Measurements from ENCODE around the gene POLQ.
"Not testable (repeated sequence)": the region's sequence is repeated elsewhere in the genome, so short reads cannot be mapped to it uniquely, and the experiment has no call there.

Gene POLQ

DNA sequence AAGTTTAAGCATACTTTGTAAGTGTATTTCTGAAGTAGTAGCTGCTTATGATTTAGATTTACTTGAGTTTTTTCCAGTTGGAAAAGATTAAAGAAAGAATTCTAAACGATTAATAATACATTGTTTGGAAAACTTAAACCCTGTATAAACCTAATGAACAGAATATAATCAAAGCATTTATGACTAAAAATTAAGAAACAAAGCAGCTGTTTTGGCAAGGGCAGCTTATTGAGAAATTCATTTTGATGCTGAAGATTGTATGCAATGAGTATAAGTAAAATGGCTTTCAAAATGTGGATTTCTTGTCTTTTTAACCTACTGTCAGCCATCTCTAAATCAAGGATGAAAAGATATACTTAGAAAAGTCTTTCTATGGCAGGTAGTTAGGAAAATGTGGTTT lies 140.2 kb downstream of the POLQ start:
- Histone ChIP-seq H3K9me3 (ENCODE audit: control insufficient read depth, insufficient read depth, low read length) (0 out of 2 replicates have a peak, but pooled peaks cover 3% of the 10 kb centered on the region), H3F3A (ENCODE audit: control insufficient read depth, insufficient read depth) (no peaks in the 10 kb centered on the region), H3K4me2 (ENCODE audit: low read length) (no peak overlapping the region), H3K4me3 (ENCODE audit: low read length) (no peak overlapping the region), H3K27ac (ENCODE audit: low read depth, low read length) (no peak overlapping the region), H3K79me2 (ENCODE audit: control insufficient read depth, low read length) (no peaks in the 10 kb centered on the region), H3K27me3 (ENCODE audit: control insufficient read depth, low read length) (peaks cover 5% of the 10 kb centered on the region; the same call in 1 of the 2 replicates), H3K9me2 (replicated peaks; ENCODE audit: control insufficient read depth, low read length) (no peaks in the 10 kb centered on the region), H4K20me1 (ENCODE audit: control insufficient read depth, insufficient read depth, low read depth, low read length) (no peaks in the 10 kb centered on the region), H3K36me3 (ENCODE audit: control insufficient read depth, low read length) (no peaks in the 10 kb centered on the region), H3K4me1 (ENCODE audit: control insufficient read depth, low read length) (no peaks in the 10 kb centered on the region)
- TF ChIP-seq EZH2phosphoT487 (IDR thresholded peaks at IDR 0.05; ENCODE audit: borderline replicate concordance, low read length): no peak
- TF ChIP-seq, protein P1, sequence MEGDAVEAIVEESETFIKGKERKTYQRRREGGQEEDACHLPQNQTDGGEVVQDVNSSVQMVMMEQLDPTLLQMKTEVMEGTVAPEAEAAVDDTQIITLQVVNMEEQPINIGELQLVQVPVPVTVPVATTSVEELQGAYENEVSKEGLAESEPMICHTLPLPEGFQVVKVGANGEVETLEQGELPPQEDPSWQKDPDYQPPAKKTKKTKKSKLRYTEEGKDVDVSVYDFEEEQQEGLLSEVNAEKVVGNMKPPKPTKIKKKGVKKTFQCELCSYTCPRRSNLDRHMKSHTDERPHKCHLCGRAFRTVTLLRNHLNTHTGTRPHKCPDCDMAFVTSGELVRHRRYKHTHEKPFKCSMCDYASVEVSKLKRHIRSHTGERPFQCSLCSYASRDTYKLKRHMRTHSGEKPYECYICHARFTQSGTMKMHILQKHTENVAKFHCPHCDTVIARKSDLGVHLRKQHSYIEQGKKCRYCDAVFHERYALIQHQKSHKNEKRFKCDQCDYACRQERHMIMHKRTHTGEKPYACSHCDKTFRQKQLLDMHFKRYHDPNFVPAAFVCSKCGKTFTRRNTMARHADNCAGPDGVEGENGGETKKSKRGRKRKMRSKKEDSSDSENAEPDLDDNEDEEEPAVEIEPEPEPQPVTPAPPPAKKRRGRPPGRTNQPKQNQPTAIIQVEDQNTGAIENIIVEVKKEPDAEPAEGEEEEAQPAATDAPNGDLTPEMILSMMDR (IDR thresholded peaks at IDR 0.05; ENCODE audit: low read depth, low read length, poor library complexity, severe bottlenecking): no peak

DNA sequence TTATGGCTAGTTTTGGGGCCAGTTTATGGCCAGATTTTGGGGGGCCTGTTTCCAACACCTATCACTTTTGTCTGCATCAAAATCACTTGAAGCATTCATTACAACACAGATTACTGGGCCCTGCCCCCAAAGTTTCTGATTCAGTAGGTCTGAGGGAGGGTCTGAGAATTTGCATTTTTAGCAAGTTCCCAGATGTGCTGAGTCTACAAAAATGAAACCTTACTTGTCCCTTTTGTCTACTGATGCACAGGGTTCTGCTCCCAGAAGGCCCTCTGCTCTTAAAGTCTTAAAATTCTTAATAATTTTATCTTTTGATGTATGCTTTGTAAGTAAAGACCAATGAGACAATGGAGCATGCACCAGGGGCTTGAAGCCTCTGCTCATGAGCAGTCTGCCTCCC lies 146.0 kb downstream of the POLQ start:
- Histone ChIP-seq H3K27me3 (ENCODE audit: control insufficient read depth, low read length) (peaks cover 5% of the 10 kb centered on the region; the same call in 1 of the 2 replicates), H3K79me2 (ENCODE audit: control insufficient read depth, low read length) (no peaks in the 10 kb centered on the region), H3K9me3 (ENCODE audit: control insufficient read depth, insufficient read depth, low read length) (0 out of 2 replicates have a peak, but pooled peaks cover 3% of the 10 kb centered on the region), H3K27ac (ENCODE audit: low read depth, low read length) (no peak overlapping the region), H3F3A (ENCODE audit: control insufficient read depth, insufficient read depth) (no peaks in the 10 kb centered on the region), H3K4me3 (ENCODE audit: low read length) (no peak overlapping the region), H3K4me2 (ENCODE audit: low read length) (no peak overlapping the region), H4K20me1 (ENCODE audit: control insufficient read depth, insufficient read depth, low read depth, low read length) (no peaks in the 10 kb centered on the region), H3K36me3 (ENCODE audit: control insufficient read depth, low read length) (no peaks in the 10 kb centered on the region), H3K4me1 (ENCODE audit: control insufficient read depth, low read length) (no peaks in the 10 kb centered on the region), H3K9me2 (replicated peaks; ENCODE audit: control insufficient read depth, low read length) (no peaks in the 10 kb centered on the region)
- TF ChIP-seq, protein P1 (IDR thresholded peaks at IDR 0.05; ENCODE audit: low read depth, low read length, poor library complexity, severe bottlenecking): no peak
- no peak for TF ChIP-seq EZH2phosphoT487 (IDR thresholded peaks at IDR 0.05; ENCODE audit: borderline replicate concordance, low read length)

DNA sequence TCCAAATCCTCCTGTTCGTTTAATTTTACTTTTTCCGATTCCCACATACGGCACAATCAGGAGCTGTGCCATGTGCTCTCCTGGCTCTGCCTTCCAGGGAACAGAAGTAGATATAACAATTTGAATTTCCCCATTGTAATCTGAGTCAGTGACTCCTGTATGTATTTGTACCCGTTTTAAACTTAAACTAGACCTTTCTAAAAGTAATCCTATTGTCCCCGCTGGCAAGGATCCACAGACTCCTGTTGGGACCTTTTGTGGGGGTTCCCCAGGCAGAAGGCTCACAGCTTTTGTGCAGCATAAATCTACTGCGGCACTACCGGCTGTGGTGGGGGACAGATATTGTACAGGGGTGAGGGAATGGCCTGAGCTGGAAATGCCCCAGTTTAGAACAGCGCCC lies 147.7 kb downstream of the POLQ start:
- not testable (repeated sequence) for H3K27me3 ChIP-seq (ENCODE audit: control insufficient read depth, low read length); H3K79me2 ChIP-seq (ENCODE audit: control insufficient read depth, low read length); H3K4me3 ChIP-seq (ENCODE audit: low read length); H3K4me2 ChIP-seq (ENCODE audit: low read length); H3K36me3 ChIP-seq (ENCODE audit: control insufficient read depth, low read length); H3K9me3 ChIP-seq (ENCODE audit: control insufficient read depth, insufficient read depth, low read length); H4K20me1 ChIP-seq (ENCODE audit: control insufficient read depth, insufficient read depth, low read depth, low read length); H3K9me2 ChIP-seq (replicated peaks; ENCODE audit: control insufficient read depth, low read length); H3K27ac ChIP-seq (ENCODE audit: low read depth, low read length); H3K4me1 ChIP-seq (ENCODE audit: control insufficient read depth, low read length); H3F3A ChIP-seq (ENCODE audit: control insufficient read depth, insufficient read depth)

DNA sequence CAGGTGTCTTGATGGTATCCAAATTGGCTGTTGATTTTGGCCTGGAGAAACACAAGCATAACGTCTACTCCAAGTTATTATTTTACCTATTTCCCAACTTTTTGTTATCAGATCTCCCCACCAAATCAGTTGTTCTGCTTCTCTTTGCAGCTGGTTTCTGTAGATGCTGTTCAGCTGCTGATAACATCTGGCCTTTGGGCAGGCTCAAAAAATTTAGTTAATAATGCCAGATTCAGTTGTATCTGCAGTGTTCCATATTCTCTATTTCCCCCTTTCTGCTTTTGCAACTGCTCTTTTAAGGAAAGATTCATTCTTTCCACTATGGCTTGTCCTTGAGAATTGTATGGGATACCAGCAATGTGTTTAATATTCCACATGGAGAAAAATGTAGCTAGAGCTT lies 149.8 kb downstream of the POLQ start:
- not testable (repeated sequence) for H4K20me1 ChIP-seq (ENCODE audit: control insufficient read depth, insufficient read depth, low read depth, low read length); H3F3A ChIP-seq (ENCODE audit: control insufficient read depth, insufficient read depth); H3K27ac ChIP-seq (ENCODE audit: low read depth, low read length); H3K4me3 ChIP-seq (ENCODE audit: low read length); H3K9me3 ChIP-seq (ENCODE audit: control insufficient read depth, insufficient read depth, low read length); H3K4me2 ChIP-seq (ENCODE audit: low read length); H3K27me3 ChIP-seq (ENCODE audit: control insufficient read depth, low read length); H3K9me2 ChIP-seq (replicated peaks; ENCODE audit: control insufficient read depth, low read length); H3K36me3 ChIP-seq (ENCODE audit: control insufficient read depth, low read length); H3K4me1 ChIP-seq (ENCODE audit: control insufficient read depth, low read length); H3K79me2 ChIP-seq (ENCODE audit: control insufficient read depth, low read length)

DNA sequence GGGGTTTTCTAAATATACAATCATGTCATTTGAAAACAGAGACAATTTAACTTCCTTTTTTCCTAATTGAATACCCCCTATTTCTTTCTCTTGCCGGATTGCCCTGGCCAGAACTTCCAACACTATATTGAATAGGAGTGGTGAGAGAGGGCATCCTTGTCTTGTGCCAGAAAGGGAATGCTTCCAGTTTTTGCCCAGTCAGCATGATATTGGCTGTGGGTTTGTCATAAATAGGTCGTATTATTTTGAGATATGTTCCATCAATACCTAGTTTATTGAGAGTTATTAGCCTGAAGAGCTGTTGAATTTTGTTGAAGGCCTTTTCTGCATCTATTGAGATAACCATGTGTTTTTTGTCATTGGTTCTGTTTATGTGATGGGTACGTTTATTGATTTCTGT lies 157.5 kb downstream of the POLQ start:
- not testable (repeated sequence) for H3K4me1 ChIP-seq (ENCODE audit: control insufficient read depth, low read length); H3K27me3 ChIP-seq (ENCODE audit: control insufficient read depth, low read length); H3K36me3 ChIP-seq (ENCODE audit: control insufficient read depth, low read length); H4K20me1 ChIP-seq (ENCODE audit: control insufficient read depth, insufficient read depth, low read depth, low read length); H3K9me3 ChIP-seq (ENCODE audit: control insufficient read depth, insufficient read depth, low read length); H3K4me2 ChIP-seq (ENCODE audit: low read length); H3K9me2 ChIP-seq (replicated peaks; ENCODE audit: control insufficient read depth, low read length); H3K4me3 ChIP-seq (ENCODE audit: low read length); H3K27ac ChIP-seq (ENCODE audit: low read depth, low read length); H3K79me2 ChIP-seq (ENCODE audit: control insufficient read depth, low read length); H3F3A ChIP-seq (ENCODE audit: control insufficient read depth, insufficient read depth)
